Glutamatergic neuron (in vitro differentiated cells): ENCODE results near the gene P2RX3. TPM values are rescaled to one million over a fixed set of nuclear protein-coding genes. Genes with fewer than 3 reads are reported as not detected.
"Not testable (repeated sequence)": the region's sequence is repeated elsewhere in the genome, so short reads cannot be mapped to it uniquely, and the experiment has no call there.

Source experiments
- DNase-seq: peaks from one replicate; pipeline ENCODE4 v3.0.0; 2022
- H3K27ac Mint-ChIP-seq: one replicate; pipeline ENCODE4 v1.8.0; 2020; ENCODE audit warnings: mild to moderate bottlenecking, mixed read lengths, inconsistent platforms; ENCODE audit not compliant: unreplicated experiment
- H3K27me3 Mint-ChIP-seq: one replicate; pipeline ENCODE4 v1.8.0; 2020; ENCODE audit warnings: mild to moderate bottlenecking, moderate library complexity, mixed read lengths, inconsistent platforms; ENCODE audit not compliant: unreplicated experiment
- H3K36me3 Mint-ChIP-seq: one replicate; pipeline ENCODE4 v1.8.0; 2020; ENCODE audit warnings: mild to moderate bottlenecking, mixed read lengths, inconsistent platforms; ENCODE audit not compliant: unreplicated experiment
- H3K4me1 Mint-ChIP-seq: one replicate; pipeline ENCODE4 v1.8.0; 2020; ENCODE audit warnings: mild to moderate bottlenecking, low read depth, mixed read lengths, inconsistent platforms; ENCODE audit not compliant: unreplicated experiment
- H3K4me3 Mint-ChIP-seq: one replicate; pipeline ENCODE4 v1.8.0; 2020; ENCODE audit warnings: mild to moderate bottlenecking, mixed read lengths, inconsistent platforms; ENCODE audit not compliant: unreplicated experiment
- H3K9me3 Mint-ChIP-seq: one replicate; pipeline ENCODE4 v1.8.0; 2020; ENCODE audit warnings: mild to moderate bottlenecking, moderate library complexity, mixed read lengths, inconsistent platforms; ENCODE audit not compliant: unreplicated experiment
- long read RNA-seq: library from polyadenylated mRNA; unstranded; transcript quantifications from one replicate; pipeline ENCODE4 v2.0.0, GENCODE V29; 2020; ENCODE audit not compliant: unreplicated experiment
- total RNA-seq: library from RNA; stranded (reverse); fragmentation: NEBNext Ultra II Directional; extraction: Animal tissue kit (Norgen Biotek cat#: 25700); gene quantifications from one replicate; pipeline ENCODE4 v1.2.1, GENCODE V29; 2021; ENCODE audit not compliant: unreplicated experiment
- TF ChIP-seq, protein P1 (sequence below): fragments of 200-600 bp; sonication (generic); IDR thresholded peaks from one replicate; pipeline ENCODE4 v1.5.0; 2021; ENCODE audit not compliant: partially characterized antibody, unreplicated experiment

Gene P2RX3
- total RNA-seq, result 496 TPM
- long read RNA-seq, transcript P2RX3-201 (12 exons, 1,831 nt), result major isoform, 115 of 230 reads
- long read RNA-seq, partial matches to known transcripts, result 76 of 230 reads
- long read RNA-seq, other reads (novel, unspliced or antisense), result 39 of 230 reads

GRCh38 chr11:57338142-57338541 is at the start of gene P2RX3:
TSS of gene P2RX3 (plus strand) at chr11:57338352. CDS start at chr11:57338551, 199 bp downstream.
- Mint-ChIP-seq H3K27ac (peak within 1 kb of the TSS; percentile 98), H3K4me3 (peak within 1 kb of the TSS; percentile 97)
- TF ChIP-seq, protein P1, sequence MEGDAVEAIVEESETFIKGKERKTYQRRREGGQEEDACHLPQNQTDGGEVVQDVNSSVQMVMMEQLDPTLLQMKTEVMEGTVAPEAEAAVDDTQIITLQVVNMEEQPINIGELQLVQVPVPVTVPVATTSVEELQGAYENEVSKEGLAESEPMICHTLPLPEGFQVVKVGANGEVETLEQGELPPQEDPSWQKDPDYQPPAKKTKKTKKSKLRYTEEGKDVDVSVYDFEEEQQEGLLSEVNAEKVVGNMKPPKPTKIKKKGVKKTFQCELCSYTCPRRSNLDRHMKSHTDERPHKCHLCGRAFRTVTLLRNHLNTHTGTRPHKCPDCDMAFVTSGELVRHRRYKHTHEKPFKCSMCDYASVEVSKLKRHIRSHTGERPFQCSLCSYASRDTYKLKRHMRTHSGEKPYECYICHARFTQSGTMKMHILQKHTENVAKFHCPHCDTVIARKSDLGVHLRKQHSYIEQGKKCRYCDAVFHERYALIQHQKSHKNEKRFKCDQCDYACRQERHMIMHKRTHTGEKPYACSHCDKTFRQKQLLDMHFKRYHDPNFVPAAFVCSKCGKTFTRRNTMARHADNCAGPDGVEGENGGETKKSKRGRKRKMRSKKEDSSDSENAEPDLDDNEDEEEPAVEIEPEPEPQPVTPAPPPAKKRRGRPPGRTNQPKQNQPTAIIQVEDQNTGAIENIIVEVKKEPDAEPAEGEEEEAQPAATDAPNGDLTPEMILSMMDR, result no peak

DNA sequence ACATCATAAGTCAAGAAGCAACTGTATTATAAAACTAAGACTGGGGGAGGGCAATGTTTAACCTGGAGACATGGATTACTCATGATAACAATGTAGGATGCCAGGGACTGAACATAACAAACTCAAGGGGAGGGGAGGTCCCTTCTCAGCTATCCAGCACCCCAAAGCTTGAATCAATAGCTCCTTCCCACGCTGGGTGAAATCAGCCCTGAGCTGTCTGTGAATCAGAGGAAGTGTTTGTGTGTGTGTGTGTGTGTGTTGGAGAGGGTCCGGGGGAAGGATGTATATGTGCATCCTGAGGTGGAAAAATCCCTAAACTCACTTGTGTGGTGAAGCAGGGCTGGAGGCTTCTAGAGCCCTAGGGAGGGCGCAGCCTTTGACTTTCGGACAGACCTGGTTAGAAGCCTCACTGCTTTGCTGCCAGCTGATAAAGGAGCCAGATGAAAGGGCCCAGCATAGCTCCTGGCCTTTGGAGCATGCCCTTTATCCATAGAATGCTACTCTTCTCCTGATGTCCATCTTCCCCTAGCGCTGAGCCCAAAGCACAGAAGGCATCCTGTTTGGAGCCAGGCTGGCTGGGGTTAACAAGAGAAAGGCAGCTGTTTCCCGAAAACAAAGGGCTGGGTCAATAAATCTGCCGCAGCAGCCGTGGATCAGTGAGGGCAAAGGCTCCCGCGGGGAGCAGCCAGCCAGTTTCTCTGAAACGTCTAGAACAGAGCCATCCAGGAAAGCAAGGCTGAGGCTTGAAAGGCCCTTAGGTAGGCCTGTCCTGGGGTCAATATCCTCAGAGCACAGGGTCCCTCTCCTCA is 49.2 kb upstream of the P2RX3 start:
- no peaks in the 10 kb centered on the region for H3K27me3 Mint-ChIP-seq
- H3K4me3 Mint-ChIP-seq, result peak overlapping the region; percentile 64
- H3K27ac Mint-ChIP-seq, result peak overlapping the region; percentile 86
- TF ChIP-seq, protein P1, result no peak
- DNase-seq, result peak; percentile 71
- peaks cover 8% of the 10 kb centered on the region for H3K9me3 Mint-ChIP-seq
- H3K4me1 Mint-ChIP-seq, result peaks cover 20% of the 10 kb centered on the region
- H3K36me3 Mint-ChIP-seq, result peaks cover 6% of the 10 kb centered on the region

More at GRCh38 chr11:57338142-57338541, at the start of gene P2RX3:
- H3K9me3 Mint-ChIP-seq, result peaks cover 24% of the 10 kb centered on the region
- peaks cover 37% of the 10 kb centered on the region for H3K27me3 Mint-ChIP-seq
- H3K36me3 Mint-ChIP-seq, result peaks cover 16% of the 10 kb centered on the region
- peaks cover 47% of the 10 kb centered on the region for H3K4me1 Mint-ChIP-seq
- DNase-seq, result peak; percentile 89

DNA sequence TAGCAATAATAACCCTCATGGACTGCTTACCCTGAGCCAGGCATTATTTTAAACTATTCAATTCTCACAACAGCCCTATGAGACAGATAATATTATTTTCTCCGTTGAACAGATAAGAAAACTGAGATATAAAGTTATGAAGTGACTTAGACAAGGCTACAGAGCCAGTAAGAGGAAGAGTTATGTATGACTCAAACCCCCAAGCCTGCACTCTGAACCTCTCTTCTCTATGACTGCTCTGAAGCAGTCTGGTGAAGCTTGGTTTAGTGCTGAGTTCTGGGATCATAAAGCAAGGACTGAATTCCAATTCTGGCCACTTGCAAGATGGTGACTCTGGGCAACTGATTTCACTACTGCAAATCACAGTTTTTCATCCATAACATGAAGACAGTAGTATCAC is 47.9 kb upstream of the P2RX3 start:
- no peak for DNase-seq
- TF ChIP-seq, protein P1, result no peak
- Mint-ChIP-seq H3K27ac (peak overlapping the region; percentile 86), H3K36me3 (peaks cover 6% of the 10 kb centered on the region), H3K4me3 (no peak overlapping the region), H3K9me3 (peaks cover 5% of the 10 kb centered on the region), H3K27me3 (no peaks in the 10 kb centered on the region), H3K4me1 (peaks cover 20% of the 10 kb centered on the region)

DNA sequence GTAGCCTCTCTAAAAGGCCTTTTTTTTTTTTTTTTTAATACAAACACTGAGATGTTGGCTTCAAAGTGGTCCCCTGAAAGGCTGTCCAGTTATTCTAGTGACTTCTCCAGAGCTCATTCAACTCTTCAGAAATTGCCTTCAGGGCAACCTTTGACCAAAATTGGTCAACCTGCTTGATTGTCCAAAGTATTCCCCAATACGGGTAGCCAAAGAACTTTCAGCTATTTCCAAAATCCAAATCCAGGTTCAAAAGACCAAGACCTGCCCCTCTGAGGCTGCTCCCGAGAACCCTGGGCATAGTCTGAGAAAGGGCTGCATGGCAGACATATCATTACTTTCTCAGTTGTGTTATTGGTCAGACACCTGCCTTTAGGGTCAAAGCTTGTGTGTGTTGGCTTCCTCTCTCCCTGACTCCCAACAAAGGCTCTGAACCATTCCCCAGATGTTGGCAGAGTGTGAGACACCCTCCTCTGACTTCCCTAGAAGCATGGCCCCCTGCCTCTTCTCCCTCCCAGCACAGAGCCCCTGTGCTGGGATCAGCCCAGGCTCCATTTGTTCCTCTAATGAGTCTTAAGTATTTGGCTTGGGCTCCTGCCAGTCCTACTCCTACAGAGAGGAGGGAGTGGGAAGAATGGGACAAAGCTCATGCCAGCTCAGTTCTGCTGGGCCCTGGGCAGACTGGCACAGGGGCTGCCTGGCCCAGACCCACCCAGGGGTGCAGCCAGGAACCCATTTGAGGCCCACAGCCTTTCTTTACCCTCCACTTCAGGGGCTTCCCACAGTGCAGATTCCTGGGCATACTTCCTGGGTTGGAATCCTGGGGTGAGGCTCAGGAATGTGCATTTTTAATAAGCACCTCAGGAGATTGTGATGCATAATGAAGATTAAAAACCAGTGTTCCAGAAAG is 43.7 kb upstream of the P2RX3 start:
- peaks cover 8% of the 10 kb centered on the region for H3K4me1 Mint-ChIP-seq
- H3K36me3 Mint-ChIP-seq, result peaks cover 9% of the 10 kb centered on the region
- DNase-seq, result no peak
- H3K4me3 Mint-ChIP-seq, result no peak overlapping the region
- H3K27me3 Mint-ChIP-seq, result no peaks in the 10 kb centered on the region
- TF ChIP-seq, protein P1, result no peak
- H3K27ac Mint-ChIP-seq, result no peak overlapping the region
- H3K9me3 Mint-ChIP-seq, result peaks cover 1% of the 10 kb centered on the region

DNA sequence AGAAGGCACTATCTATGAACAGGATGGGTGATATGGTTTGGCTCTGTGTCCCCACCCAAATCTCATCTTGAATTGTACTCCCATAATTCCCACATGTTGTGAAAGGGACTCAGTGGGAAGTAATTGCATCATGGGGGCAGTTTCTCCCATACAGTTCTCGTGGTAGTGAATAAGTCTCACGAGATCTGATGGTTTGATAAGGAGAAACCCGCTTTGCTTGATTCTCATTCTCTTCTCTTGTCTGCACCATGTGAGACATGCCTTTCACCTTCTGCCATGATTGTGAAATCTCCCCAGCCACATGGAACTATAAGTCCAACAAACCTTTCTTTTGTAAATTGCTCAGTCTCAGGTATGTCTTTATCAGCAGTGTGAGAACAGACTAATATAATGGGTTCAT is 41.9 kb upstream of the P2RX3 start:
- H3K9me3 Mint-ChIP-seq, H3K4me1 Mint-ChIP-seq, DNase-seq, H3K4me3 Mint-ChIP-seq, H3K27ac Mint-ChIP-seq, H3K27me3 Mint-ChIP-seq: not testable (repeated sequence)
- peaks cover 12% of the 10 kb centered on the region for H3K36me3 Mint-ChIP-seq
